Mesenteric fat pad (tissue), 1 donor: ENCODE measurements around the gene TSPAN18. TPM values are rescaled to one million over a fixed set of nuclear protein-coding genes. Genes with fewer than 3 reads are reported as not detected.

Source experiments
- DNase-seq: peaks from one replicate; pipeline ENCODE4 v3.0.0-alpha.2; 2020; ENCODE audit warnings: low spot score
- total RNA-seq: library from RNA; stranded (reverse); fragmentation: NEBNext Ultra II Directional; extraction: Animal tissue kit (Norgen Biotek cat#: 25700); gene quantifications from one replicate; pipeline ENCODE4 v1.2.1, GENCODE V29; 2021
- donor health status: DM: yes; HTN: yes; CAD: no.

Gene TSPAN18
- total RNA-seq, 1 donor from 2014 or later = 14.2 TPM

- DNase-seq = no peak
Measured at GRCh38 chr11:44952082-44952481, 225.3 kb downstream of the TSPAN18 start.

- no peak for DNase-seq
Measured at GRCh38 chr11:44952500-44953260, 225.9 kb downstream of the TSPAN18 start.

GRCh38 chr11:44954051-44954906, 227.5 kb downstream of the TSPAN18 start:
- DNase-seq = no peak

- DNase-seq = no peak
Measured at GRCh38 chr11:44955015-44955738, 228.4 kb downstream of the TSPAN18 start.

GRCh38 chr11:44957040-44957515, 230.3 kb downstream of the TSPAN18 start:
- no peak for DNase-seq

GRCh38 chr11:44957776-44958564, 231.2 kb downstream of the TSPAN18 start:
- no peak for DNase-seq

- no peak for DNase-seq
Measured at GRCh38 chr11:44959064-44959463, 232.3 kb downstream of the TSPAN18 start.

GRCh38 chr11:44960200-44960845, 233.6 kb downstream of the TSPAN18 start:
- no peak for DNase-seq

- no peak for DNase-seq
Measured at GRCh38 chr11:44962464-44962863, 235.7 kb downstream of the TSPAN18 start.

GRCh38 chr11:44963136-44963535, 236.4 kb downstream of the TSPAN18 start:
- DNase-seq = no peak

- DNase-seq = no peak
Measured at GRCh38 chr11:44963948-44964347, 237.2 kb downstream of the TSPAN18 start.

- no peak for DNase-seq
Measured at GRCh38 chr11:44964526-44965209, 237.9 kb downstream of the TSPAN18 start.

- DNase-seq = no peak
Measured at GRCh38 chr11:44966694-44967093, 239.9 kb downstream of the TSPAN18 start.

GRCh38 chr11:44967930-44968496, 241.3 kb downstream of the TSPAN18 start:
- DNase-seq = no peak

GRCh38 chr11:44968510-44968909, 241.7 kb downstream of the TSPAN18 start:
- no peak for DNase-seq

- no peak for DNase-seq
Measured at GRCh38 chr11:44969651-44970252, 243.0 kb downstream of the TSPAN18 start.

GRCh38 chr11:44970293-44970692, 243.5 kb downstream of the TSPAN18 start:
- DNase-seq = no peak

GRCh38 chr11:44971185-44971584, 244.4 kb downstream of the TSPAN18 start:
- no peak for DNase-seq
